SU-DHL-6 (cell line): ENCODE results near the gene SUPT3H.

Experiments used
- EZH2phosphoT487 ChIP-seq: fragments of 200-600 bp; sonication (generic), shearing (Covaris generic); conservative IDR thresholded peaks from 2 replicates; pipeline ENCODE4 v1.6.1; 2018; ENCODE audit warnings: mild to moderate bottlenecking, antibody characterized with exemption, low read length, moderate library complexity, mixed read lengths
- TF ChIP-seq, protein P1 (sequence below): fragments of 200-600 bp; sonication (generic); IDR thresholded peaks from one replicate; pipeline ENCODE4 v1.5.1; 2017; ENCODE audit warnings: antibody characterized with exemption, mild to moderate bottlenecking, low read length, moderate library complexity; ENCODE audit not compliant: insufficient read depth, poor library complexity, severe bottlenecking

DNA sequence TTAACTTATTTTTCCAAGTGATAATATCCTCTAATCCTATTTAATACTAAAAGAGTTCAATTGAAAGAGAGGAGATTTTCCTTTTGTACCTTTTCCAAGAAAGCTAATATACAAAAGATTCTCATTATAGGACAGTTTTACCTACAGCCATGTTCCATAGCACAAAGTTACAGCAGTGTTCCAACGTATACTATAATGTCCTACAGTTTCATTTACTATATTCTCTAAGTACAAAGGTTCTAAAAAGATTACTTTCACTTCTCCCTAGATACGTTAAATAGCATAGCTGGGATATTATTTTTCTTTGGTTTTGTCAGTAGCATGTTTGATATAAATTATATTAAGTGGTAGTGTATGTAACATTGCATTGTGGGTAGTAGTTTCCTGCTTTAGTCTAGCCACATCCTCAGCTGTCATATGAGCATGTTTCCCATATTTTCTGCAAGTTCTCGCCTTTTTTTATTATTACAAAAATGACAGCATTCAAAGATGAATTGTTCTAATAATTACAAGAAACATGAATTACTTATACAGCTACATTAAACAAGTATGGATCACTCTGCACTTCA lies 54.0 kb downstream of the SUPT3H start:
- TF ChIP-seq, protein P1, sequence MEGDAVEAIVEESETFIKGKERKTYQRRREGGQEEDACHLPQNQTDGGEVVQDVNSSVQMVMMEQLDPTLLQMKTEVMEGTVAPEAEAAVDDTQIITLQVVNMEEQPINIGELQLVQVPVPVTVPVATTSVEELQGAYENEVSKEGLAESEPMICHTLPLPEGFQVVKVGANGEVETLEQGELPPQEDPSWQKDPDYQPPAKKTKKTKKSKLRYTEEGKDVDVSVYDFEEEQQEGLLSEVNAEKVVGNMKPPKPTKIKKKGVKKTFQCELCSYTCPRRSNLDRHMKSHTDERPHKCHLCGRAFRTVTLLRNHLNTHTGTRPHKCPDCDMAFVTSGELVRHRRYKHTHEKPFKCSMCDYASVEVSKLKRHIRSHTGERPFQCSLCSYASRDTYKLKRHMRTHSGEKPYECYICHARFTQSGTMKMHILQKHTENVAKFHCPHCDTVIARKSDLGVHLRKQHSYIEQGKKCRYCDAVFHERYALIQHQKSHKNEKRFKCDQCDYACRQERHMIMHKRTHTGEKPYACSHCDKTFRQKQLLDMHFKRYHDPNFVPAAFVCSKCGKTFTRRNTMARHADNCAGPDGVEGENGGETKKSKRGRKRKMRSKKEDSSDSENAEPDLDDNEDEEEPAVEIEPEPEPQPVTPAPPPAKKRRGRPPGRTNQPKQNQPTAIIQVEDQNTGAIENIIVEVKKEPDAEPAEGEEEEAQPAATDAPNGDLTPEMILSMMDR = no peak
- no peak for TF ChIP-seq EZH2phosphoT487
